ENCODE results near the gene C6orf15.

C6orf15 gene

GRCh38 chr6:31091680-31092079 is 20.7 kb downstream of the C6orf15 start:
- TF ChIP-seq, protein P1, sequence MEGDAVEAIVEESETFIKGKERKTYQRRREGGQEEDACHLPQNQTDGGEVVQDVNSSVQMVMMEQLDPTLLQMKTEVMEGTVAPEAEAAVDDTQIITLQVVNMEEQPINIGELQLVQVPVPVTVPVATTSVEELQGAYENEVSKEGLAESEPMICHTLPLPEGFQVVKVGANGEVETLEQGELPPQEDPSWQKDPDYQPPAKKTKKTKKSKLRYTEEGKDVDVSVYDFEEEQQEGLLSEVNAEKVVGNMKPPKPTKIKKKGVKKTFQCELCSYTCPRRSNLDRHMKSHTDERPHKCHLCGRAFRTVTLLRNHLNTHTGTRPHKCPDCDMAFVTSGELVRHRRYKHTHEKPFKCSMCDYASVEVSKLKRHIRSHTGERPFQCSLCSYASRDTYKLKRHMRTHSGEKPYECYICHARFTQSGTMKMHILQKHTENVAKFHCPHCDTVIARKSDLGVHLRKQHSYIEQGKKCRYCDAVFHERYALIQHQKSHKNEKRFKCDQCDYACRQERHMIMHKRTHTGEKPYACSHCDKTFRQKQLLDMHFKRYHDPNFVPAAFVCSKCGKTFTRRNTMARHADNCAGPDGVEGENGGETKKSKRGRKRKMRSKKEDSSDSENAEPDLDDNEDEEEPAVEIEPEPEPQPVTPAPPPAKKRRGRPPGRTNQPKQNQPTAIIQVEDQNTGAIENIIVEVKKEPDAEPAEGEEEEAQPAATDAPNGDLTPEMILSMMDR (IDR thresholded peaks at IDR 0.05; ENCODE audit: low read depth, low read length), result no peak
- no peak overlapping the region for H3K4me3 ChIP-seq (ENCODE audit: low read depth, low read length)

DNA sequence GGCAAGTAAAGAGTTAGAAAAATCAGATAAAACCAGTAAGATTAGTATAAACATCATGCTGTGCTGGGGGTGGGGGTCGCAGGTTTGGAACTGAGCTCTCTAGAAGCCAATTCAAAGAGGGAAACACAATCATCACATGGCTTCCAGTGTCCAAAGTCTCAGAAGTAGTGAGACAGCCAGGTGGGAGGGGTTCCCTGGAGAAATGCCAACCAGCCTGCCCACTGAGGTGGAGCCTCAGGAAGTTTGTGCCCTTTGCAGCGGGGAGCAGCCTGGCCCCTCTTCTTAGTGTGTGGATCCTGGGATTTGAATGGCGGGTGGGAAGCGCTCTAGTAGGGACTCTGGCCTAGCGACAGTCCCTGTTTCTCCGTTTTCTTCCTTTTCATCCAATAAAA is 21.4 kb downstream of the C6orf15 start:
- H3K4me3 ChIP-seq (ENCODE audit: low read depth, low read length), result no peak overlapping the region
- TF ChIP-seq, protein P1 (IDR thresholded peaks at IDR 0.05; ENCODE audit: low read depth, low read length), result no peak

- no peak overlapping the region for H3K4me3 ChIP-seq (ENCODE audit: low read depth, low read length)
- TF ChIP-seq, protein P1 (IDR thresholded peaks at IDR 0.05; ENCODE audit: low read depth, low read length), result no peak
Measured at GRCh38 chr6:31090275-31090972, 22.0 kb downstream of the C6orf15 start.

GRCh38 chr6:31087494-31088089 is 24.8 kb downstream of the C6orf15 start:
- peak overlapping the region; percentile 36; the same call in 1 of the 2 replicates for H3K4me3 ChIP-seq (ENCODE audit: low read depth, low read length)
- TF ChIP-seq, protein P1 (IDR thresholded peaks at IDR 0.05; ENCODE audit: low read depth, low read length), result peak; percentile 65

DNA sequence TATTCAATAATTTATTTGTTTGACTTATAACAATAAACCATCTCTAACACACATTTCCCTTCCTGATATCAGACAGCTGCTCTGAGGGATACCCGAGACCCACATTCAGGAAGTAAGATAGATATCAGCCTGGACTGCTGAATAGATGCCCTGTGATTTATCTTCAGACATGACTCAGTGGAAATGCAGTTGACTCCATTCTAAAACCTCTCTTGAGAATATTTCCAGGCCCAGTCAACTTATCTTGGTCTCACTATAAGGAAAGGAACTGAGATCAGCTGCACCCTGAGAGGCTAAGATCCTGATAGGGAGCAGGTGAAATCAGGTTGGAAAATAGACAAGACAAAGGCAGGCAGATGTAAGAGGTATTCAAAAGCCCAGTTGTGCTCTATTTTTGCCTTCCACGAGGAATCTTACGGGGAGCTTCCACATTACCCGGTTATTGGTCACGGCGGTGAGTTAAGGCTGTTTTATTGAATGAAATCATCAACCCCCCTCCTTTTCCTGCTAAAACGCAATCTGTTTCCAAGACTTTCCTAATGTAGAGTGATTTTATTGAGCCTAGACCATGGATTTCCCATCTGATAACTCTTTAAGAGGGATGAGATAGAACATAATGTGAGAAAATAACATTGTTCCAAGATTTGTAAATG is 25.5 kb downstream of the C6orf15 start:
- TF ChIP-seq, protein P1 (IDR thresholded peaks at IDR 0.05; ENCODE audit: low read depth, low read length), result no peak
- peak overlapping the region; percentile 36; the same call in 1 of the 2 replicates for H3K4me3 ChIP-seq (ENCODE audit: low read depth, low read length)

DNA sequence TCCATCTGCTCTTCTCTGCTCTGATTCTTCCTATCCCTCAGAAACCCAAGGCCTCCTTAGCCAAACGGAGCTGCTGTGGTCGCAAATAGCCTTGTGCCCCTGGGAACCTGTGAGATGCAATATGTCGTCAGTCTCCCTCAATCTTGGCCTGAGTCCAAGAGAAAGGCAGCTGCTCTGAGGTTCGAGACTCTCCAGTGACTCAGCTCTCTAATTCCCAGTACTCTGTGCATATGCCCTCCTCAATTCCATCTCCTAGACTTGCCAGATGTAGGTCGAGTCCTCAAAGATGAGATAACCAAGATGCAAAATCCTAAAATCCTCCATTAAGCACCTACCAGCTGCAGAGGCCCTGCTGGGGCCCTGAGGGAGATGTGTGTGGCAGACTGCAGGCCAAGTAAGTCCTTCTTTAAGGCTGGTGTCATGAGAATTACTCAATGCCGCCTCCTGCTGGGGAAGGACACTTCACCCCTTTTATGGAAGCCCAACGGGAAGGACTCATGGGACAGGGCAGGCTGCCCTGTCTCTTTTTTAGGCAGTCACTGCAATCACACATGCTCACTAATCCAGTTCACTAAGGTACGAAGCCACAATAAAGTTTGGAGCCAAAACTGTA is 28.5 kb downstream of the C6orf15 start:
- TF ChIP-seq, protein P1 (IDR thresholded peaks at IDR 0.05; ENCODE audit: low read depth, low read length), result no peak

More for the DNA sequence above, 28.5 kb downstream of the C6orf15 start:
- H3K4me3 ChIP-seq (ENCODE audit: low read depth, low read length), result no peak overlapping the region
